Upper lobe of left lung (tissue), 6 donors: Measurements from ENCODE around the gene KLK3. TPM values are rescaled to one million over a fixed set of nuclear protein-coding genes. Genes with fewer than 3 reads are reported as not detected.

Experiments used
- ATAC-seq, 2 donors: fragments of 200-7000 bp; cut with Tn5 transposase; one replicate each; pipeline ENCODE4 v1.9.1; 2022; ENCODE audit warnings: mild to moderate bottlenecking in 2 of 2, moderate library complexity in 2 of 2; ENCODE audit not compliant: low FRiP score in 2 of 2
- DNase-seq, 2 donors: peaks; one replicate each; pipeline ENCODE4 v3.0.0-alpha.2; 2019 to 2020
- H3K27ac ChIP-seq, 4 donors: fragments of 200-600 bp; sonication (generic); one replicate each; pipeline ENCODE4 v1.5.1; 2016 to 2019
- H3K27me3 ChIP-seq, 4 donors: fragments of 200-600 bp; sonication (generic); one replicate each; pipeline ENCODE4 v1.5.1; 2017 to 2019
- H3K36me3 ChIP-seq, 4 donors: fragments of 200-600 bp; sonication (generic); one replicate each; pipeline ENCODE4 v1.5.1; 2016 to 2019
- H3K4me1 ChIP-seq, 4 donors: fragments of 200-600 bp; sonication (generic); one replicate each; pipeline ENCODE4 v1.5.1; 2018 to 2019
- H3K4me3 ChIP-seq, 4 donors: fragments of 200-600 bp; sonication (generic); one replicate each; pipeline ENCODE4 v1.5.1; 2017 to 2019; ENCODE audit warnings: mild to moderate bottlenecking in 2 of 4, moderate library complexity in 1 of 4
- H3K9me3 ChIP-seq, 4 donors: fragments of 200-600 bp; sonication (generic); one replicate each; pipeline ENCODE4 v1.5.1; 2018 to 2019
- CTCF ChIP-seq, 6 experiments: fragments of 450-650 bp in 4 of 6; fragments of 200-600 bp in 2 of 6; sonication (generic) in 2 of 6; IDR thresholded peaks; one replicate each; pipeline ENCODE4 v1.5.1; 2016 to 2019; ENCODE audit warnings: antibody characterized with exemption in 6 of 6
- EP300 ChIP-seq, 4 donors: sonication (generic); formaldehyde crosslinking; IDR thresholded peaks; one replicate each; pipeline ENCODE4 v1.5.1; 2017; ENCODE audit warnings: antibody characterized with exemption in 4 of 4, control low read depth in 2 of 4
- POLR2A ChIP-seq, 4 donors: fragments of 450-650 bp; IDR thresholded peaks; one replicate each; pipeline ENCODE4 v1.5.1; 2016 to 2017; ENCODE audit warnings: antibody characterized with exemption in 4 of 4, mild to moderate bottlenecking in 2 of 4
- POLR2AphosphoS5 ChIP-seq, 2 donors: sonication (generic); formaldehyde crosslinking; IDR thresholded peaks; one replicate each; pipeline ENCODE4 v1.5.1; 2017; ENCODE audit warnings: antibody characterized with exemption in 2 of 2
- WGBS, 2 donors: methylation state at CpG; one replicate each; pipeline ENCODE4 v1.1.5; 2017 to 2018; 5-methylcytosine and 5-hydroxymethylcytosine counted together
- total RNA-seq, 6 donors: library from RNA; depleted of rRNA in 4 of 6; stranded (reverse); fragments of >200 nt in 4 of 6; gene quantifications; one replicate each; pipeline versions ENCODE4 v1.1.0 to v1.2.1, GENCODE V29; 2016 to 2021
- donor health status: DM: no; HTN: no; CAD: no; lungs with moderate emphysema.
- donor health status: DM: no; HTN: yes; CAD: no; lungs with severe emphysema.

Gene KLK3
- total RNA-seq, 6 donors from 2014 or later: 0.33 TPM; not detected in 5

DNA sequence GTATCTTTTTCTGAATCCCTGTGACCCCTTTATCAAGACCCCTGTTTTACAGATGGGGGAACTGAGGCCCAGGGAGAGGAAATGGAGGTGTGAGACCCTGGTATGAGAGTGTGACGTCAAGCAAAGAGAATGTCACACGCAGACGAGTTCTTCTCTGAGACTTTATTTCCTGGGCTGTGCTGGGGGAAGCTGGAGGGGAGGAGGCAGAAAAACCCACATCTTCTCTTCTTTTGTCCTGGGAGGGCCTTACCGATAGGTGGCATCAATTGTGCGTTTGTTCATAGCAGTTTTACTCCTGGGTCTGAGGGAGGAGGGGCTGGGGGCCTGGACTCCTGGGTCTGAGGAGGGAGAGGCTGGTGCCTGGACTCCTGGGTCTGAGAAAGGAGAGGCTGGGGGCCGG lies 16.5 kb upstream of the KLK3 start:
- no peaks in the 10 kb centered on the region for H3K36me3 ChIP-seq
- peaks cover 0 to 8% (median 3%) of the 10 kb centered on the region in 4 donors for H3K27me3 ChIP-seq
- ATAC-seq (no peak), DNase-seq (no peak)
- no peak overlapping the region for H3K27ac ChIP-seq
- peaks cover 4 to 16% (median 10%) of the 10 kb centered on the region in 4 donors for H3K4me1 ChIP-seq
- H3K4me3 ChIP-seq: no peak overlapping the region
- H3K9me3 ChIP-seq: no peaks in the 10 kb centered on the region
- WGBS, 2 donors: 21% methylated on average over 6 of the region's 6 CpGs
- TF ChIP-seq CTCF (IDR thresholded peaks at IDR 0.05) (no peak), EP300 (IDR thresholded peaks at IDR 0.05) (no peak), POLR2A (IDR thresholded peaks at IDR 0.05) (no peak), POLR2AphosphoS5 (IDR thresholded peaks at IDR 0.05) (no peak)

- WGBS, 2 donors: 67 to 71% methylated on average over 10 of the region's 10 CpGs
- Histone ChIP-seq H3K36me3 (no peaks in the 10 kb centered on the region), H3K4me1 (peaks cover 4 to 15% (median 10%) of the 10 kb centered on the region in 4 donors), H3K27ac (no peak overlapping the region), H3K9me3 (peaks cover 0 to 10% (median 0%) of the 10 kb centered on the region in 4 donors), H3K4me3 (no peak overlapping the region), H3K27me3 (peaks cover 0 to 8% (median 3%) of the 10 kb centered on the region in 4 donors)
- DNase-seq: no peak
- TF ChIP-seq POLR2AphosphoS5 (IDR thresholded peaks at IDR 0.05) (no peak), EP300 (IDR thresholded peaks at IDR 0.05) (no peak), POLR2A (IDR thresholded peaks at IDR 0.05) (no peak), CTCF (IDR thresholded peaks at IDR 0.05) (no peak)
- no peak for ATAC-seq
Observed at GRCh38 chr19:50839712-50840655, 14.7 kb upstream of the KLK3 start.

- Histone ChIP-seq H3K27me3 (no peaks in the 10 kb centered on the region), H3K9me3 (peaks cover 0 to 10% (median 0%) of the 10 kb centered on the region in 4 donors), H3K36me3 (no peaks in the 10 kb centered on the region), H3K27ac (no peak overlapping the region), H3K4me1 (no peaks in the 10 kb centered on the region), H3K4me3 (no peak overlapping the region)
- WGBS, 2 donors: 72 to 90% methylated on average over 5 to 6 of the region's 6 CpGs
- no peak for TF ChIP-seq POLR2A (IDR thresholded peaks at IDR 0.05)
- no peak for TF ChIP-seq POLR2AphosphoS5 (IDR thresholded peaks at IDR 0.05)
- no peak for TF ChIP-seq EP300 (IDR thresholded peaks at IDR 0.05)
- TF ChIP-seq CTCF (IDR thresholded peaks at IDR 0.05): no peak
- DNase-seq: no peak
- no peak for ATAC-seq
Observed at GRCh38 chr19:50842130-50842529, 12.6 kb upstream of the KLK3 start.

DNA sequence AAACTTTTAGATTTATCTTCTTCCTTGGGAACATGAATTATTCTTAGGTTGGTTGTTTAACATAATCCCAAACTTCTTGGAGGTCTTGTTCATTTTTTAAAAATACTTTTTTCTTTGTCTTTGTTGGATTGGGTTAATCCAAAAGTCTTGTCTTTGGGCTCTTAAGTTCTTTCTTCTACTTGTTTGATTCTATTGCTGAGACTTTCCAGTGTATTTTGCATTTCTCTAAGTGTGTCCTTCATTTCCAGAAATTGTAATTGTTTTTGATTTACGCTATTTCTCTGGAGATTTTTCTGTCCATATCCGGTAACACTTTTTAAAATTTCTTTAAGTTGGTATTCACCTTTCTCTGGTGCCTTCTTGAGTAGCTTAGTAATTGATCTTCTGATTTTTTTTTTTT lies 11.5 kb upstream of the KLK3 start:
- 99 to 100% methylated on average over 2 of the region's 2 CpGs for WGBS, 2 donors
- no peak for TF ChIP-seq POLR2A (IDR thresholded peaks at IDR 0.05)
- TF ChIP-seq CTCF (IDR thresholded peaks at IDR 0.05): no peak
- TF ChIP-seq EP300 (IDR thresholded peaks at IDR 0.05): no peak
- no peak for TF ChIP-seq POLR2AphosphoS5 (IDR thresholded peaks at IDR 0.05)
- Histone ChIP-seq H3K4me3 (no peak overlapping the region), H3K36me3 (no peaks in the 10 kb centered on the region), H3K4me1 (no peaks in the 10 kb centered on the region), H3K27me3 (no peaks in the 10 kb centered on the region), H3K27ac (no peak overlapping the region), H3K9me3 (peaks cover 0 to 10% (median 0%) of the 10 kb centered on the region in 4 donors)
- DNase-seq (no peak), ATAC-seq (no peak)
